NCI-H2196 (cell line): ENCODE measurements around the gene LRRC39.
A peak's percentile ranks its signal among the peaks of the same experiment; 100 is the strongest.
"Not testable (repeated sequence)": the region's sequence is repeated elsewhere in the genome, so short reads cannot be mapped to it uniquely, and the experiment has no call there.

Source experiments
- DNase-seq: peaks from one replicate; lab custom pipeline; 2025; ENCODE audit not compliant: unreplicated experiment; lab: John Stamatoyannopoulos, UW

Gene LRRC39

DNA sequence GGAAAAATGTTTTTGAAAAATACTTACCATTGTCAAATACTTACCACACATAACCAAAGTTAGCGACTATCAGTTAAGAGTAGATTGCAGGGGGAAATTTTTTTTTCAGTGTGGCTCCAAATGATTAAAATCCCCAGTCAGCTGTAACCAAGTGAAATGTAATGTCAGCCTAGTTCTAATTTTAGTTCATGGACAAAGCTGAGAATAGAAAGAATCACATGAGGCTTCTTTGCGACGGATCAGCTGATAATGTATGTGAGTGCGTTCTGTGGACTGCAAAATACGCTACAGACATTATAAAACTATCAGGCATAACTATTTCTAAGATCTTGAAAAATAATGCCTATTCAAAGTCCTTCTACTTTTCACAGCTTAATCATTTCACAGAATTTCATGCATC lies at the start of gene LRRC39:
LRRC39 (minus strand) TSS at position 166 of the 400 bp plus-strand sequence. CDS start 9,740 bp downstream, outside the sequence.
- no peak for DNase-seq

DNA sequence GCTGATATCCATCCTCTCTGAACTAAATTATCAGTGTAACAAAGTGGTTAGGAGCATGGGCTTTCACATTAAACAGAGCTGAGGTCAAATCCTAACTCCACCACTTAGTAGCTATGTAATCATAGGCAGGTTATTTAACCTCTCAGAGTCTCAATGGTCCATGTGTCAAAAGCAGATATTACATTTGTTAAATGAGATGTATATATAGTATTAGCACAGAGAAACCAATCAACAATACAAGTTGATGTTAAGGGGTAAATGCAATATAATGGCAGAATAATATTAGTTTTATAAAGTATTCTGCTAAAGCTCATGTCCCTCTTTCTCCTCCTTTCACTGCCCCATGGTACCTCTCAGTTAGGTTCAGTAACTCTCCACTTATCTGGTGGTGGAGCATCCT lies 44.4 kb upstream of the LRRC39 start:
- DNase-seq: no peak

DNA sequence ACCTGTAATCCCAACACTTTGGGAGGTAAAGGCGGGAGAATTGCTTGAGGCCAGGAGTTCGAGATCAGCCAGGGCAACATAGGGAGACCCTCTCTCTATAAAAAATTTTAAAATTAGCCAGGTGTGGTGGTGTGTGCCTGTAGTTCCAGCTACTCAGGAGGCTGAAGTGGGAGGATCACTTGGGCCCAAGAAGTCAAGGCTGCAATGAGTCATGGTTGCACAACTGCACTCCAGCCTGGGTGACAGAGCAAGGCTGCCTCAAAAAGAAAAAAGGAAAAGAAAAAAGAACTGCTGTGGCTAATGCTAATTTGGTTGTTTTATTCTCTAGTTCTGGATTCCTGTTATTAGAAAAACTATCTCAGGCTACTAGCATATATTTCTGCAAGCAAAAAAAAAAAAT lies 41.8 kb upstream of the LRRC39 start:
- no peak for DNase-seq

DNA sequence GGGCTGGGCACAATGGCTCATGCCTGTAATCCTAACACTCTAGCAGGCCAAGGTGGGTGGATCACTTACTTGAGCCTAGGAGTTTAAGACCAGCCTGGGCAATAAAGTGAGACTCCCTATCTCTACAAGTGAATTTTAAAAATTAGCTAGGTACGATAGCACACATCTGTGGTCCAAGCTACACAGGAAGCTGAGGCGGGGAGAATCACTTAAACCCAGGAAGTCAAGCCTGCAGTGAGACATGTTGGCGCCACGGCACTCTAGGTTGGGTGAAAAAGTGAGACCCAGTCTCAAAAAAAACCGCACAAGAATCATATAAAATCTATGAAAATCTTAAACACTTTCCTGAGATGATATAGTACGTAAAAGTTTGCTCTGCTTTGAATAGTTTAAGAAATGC lies 41.4 kb upstream of the LRRC39 start:
- DNase-seq: no peak

DNA sequence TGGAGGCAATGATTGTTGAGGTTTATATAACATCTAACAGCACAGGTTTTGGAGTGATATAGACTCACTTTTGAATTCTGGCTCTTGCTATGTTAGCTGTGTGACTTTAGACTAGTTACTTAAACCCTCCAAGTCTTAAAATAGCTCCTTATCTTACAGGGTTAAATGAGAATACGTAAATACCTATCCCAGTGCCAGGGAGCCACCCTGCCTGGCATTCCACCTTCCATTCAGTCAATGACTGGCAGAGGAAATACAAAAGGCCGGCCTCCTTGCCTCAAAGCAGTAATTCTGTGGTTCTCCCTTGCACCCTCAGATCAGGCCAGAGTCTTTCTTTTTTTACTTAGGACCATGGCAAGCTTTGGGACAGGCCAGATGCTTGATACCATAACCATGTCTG lies 39.8 kb upstream of the LRRC39 start:
- DNase-seq: no peak

DNA sequence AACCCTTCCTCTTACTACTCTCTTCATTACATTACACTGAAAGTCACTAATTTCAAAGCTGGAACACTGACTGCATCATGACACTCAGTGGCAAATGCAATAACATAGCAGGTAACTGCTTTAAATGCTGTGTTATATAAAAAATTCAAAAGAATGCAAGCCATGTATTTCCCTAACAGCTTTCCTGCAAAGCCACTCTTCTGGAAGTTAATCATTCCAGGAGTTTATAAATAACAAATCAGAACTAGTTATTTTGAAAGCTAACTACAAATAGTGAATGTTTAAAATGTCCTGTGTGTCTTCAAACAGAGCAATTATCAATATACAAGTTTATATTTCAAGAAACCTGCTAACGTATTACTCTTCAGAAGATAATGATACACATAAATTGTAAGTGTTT lies 37.0 kb upstream of the LRRC39 start:
- DNase-seq: no peak

DNA sequence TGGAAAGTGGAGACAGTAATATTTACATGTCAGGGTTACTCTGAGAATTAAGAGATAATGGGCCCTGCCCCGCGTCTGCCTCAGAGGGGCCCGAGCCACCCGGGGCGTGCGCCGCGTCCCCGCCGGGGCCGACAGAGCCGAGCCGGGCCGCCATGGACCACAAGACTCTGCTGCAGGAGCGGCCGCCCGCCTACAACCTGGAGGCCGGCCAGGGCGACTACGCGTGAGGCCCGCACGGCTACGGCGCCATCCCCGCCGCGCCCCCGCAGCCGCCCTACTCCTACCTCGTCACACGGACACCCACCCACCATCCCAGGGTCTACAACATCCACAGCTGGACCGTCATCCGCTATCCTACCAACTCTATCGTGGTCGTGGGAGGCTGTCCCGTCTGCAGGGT lies 35.1 kb upstream of the LRRC39 start:
- no peak for DNase-seq

DNA sequence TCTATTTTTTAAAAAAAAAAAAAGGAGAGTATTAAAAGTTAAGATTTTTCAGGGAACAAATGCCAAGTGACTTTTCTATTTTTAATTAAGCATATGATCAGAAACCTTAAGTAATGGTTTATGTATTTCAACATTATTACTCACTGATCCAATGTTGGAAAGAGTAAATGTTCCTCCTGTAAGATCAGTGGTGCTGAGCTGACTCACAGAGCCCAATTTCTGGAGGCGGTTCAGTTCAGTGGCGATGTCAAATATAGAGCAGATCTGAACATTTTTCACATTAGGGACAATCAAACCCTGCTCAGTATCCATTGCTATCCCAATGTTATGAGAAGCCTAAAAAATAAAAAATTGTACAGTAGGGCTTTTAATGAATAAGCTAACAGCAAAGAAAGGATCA lies 28.2 kb upstream of the LRRC39 start:
- DNase-seq: no peak

DNA sequence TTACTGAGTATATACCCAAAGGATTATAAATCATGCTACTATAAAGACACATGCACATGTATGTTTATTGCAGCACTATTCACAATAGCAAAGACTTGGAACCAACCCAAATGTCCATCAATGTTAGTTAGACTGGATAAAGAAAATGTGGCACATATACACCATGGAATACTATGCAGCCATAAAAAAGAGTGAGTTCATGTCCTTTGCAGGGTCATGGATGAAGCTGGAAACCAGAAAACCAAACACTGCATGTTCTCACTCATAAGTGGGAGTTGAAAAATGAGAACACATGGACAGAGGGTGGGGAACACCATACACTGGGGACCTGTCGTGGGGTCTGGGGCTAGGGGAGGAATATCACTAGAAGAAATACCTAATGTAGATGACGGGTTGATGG lies 27.5 kb upstream of the LRRC39 start:
- DNase-seq: not testable (repeated sequence)

DNA sequence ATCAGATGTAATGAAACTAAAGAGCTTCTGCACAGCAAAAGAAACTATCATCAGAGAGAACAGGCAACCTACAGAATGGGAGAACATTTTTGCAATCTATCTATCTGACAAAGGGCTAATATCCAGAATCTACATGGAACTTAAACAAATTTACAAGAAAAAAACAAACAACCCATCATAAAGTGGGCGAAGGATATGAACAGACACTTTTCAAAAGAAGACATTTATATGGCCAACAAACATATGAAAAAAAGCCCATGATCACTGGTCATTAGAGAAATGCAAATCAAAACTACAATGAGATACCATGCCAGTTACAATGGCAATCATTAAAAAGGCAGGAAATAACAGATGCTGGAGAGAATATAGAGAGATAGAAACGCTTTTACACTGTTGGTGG lies 27.0 kb upstream of the LRRC39 start:
- not testable (repeated sequence) for DNase-seq

DNA sequence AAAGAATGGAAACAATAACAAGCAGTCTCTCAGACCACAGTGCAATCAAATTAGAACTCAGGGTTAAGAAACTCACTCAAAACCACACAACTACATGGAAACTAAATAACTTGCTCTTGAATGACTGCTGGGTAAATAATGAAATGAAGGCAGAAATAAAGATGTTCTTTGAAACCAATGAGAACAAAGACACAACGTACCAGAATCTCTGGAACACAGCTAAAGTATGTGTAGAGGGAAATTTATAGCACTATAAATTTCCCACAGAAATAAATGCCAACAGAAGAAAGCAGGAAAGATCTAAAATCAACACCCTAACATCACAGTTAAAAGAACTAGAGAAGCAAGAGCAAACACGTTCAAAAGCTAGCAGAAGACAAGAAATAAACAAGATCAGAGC lies 24.6 kb upstream of the LRRC39 start:
- not testable (repeated sequence) for DNase-seq

DNA sequence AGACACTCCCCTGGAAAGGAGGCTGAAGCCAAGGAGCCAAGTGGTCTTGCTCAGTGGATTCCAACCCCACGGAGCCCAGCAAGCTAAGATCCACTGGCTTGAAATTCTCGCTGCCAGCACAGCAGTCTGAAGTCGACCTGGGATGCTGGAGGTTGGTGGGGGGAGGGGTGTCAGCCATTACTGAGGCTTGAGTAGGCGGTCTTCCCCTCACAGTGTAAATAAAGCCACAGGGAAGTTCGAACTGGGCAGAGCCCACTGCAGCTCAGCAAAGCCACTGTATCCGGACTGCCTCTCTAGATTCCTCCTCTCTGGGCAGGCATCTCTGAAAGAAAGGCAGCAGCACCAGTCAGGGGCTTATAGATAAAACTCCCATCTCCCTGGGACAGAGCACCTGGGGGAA lies 22.0 kb upstream of the LRRC39 start:
- DNase-seq: not testable (repeated sequence)

DNA sequence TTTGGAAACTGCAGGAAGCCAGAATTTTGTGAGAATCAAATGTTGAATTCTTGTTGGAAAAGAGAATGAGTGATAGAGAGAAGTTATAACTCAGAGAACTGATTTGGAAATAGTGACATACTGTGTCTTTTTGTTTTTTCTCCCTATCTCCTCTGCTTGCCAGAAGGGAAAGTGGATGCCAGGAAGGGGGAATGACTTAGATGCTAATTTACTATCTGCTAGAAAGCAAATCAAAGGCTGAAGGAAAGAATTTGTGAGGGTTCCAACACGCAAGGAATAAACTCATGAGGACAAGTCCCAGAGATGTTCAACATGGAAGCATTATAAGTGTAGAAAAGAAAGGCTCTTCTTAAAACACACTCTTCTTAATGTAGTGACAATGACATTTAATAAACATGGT lies 20.5 kb upstream of the LRRC39 start:
- no peak for DNase-seq

DNA sequence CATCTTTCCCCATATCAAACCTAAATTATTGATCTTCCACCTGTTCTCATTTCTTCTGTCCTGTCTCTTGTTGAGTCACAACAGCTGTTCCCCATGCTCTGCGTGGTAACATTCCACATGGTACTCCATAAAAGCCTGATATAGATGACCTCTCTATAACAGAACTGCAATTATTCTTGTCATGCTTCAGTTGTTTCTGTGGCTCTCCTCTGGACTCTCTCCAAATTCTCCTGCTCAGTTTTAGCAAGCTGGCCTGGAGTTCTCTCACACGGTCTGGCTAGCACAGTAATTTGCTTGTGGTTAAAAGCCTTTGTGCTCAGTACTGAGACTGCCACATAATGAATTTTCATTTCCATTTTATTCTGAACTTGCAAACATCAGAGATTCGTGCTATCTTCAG lies 10.6 kb upstream of the LRRC39 start:
- peak; percentile 78 for DNase-seq

DNA sequence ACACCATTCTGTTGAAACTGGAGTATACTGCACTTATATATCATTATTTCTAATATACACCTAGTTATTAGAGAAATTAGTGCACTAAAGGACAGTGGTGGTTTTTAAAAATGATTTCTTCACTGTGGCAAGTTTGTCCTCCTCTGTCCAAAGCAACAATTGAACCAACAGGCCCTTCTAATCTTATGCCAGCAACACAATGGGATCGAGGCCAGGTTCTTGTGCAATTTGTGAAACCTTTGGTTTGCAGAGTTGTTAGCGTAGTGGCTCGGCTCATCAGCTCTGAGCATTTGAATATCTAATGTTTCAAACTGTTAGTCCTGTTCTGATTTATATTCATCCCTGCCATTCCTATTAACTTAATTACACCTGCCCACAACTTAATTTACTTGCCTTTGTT lies 9.9 kb upstream of the LRRC39 start:
- DNase-seq: peak; percentile 40

DNA sequence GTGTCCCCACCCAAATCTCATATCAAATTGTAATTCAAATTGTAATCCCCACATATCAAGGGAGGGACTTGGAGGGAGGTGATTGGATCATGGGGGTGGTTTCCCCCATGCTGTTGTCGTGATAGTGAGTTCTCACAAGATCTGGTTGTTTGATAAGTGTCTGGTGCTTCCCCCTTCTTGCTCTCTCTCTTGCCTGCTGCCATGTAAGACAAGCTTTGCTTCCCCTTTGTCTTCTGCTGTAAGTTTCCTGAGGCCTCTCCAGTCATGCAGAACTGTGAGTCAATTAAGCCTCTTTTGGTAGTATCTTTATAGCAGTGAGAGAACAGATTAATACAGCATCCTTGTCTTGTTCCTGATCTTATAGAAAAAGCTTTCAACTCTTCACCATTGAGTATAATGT lies 6.5 kb upstream of the LRRC39 start:
- DNase-seq: no peak

DNA sequence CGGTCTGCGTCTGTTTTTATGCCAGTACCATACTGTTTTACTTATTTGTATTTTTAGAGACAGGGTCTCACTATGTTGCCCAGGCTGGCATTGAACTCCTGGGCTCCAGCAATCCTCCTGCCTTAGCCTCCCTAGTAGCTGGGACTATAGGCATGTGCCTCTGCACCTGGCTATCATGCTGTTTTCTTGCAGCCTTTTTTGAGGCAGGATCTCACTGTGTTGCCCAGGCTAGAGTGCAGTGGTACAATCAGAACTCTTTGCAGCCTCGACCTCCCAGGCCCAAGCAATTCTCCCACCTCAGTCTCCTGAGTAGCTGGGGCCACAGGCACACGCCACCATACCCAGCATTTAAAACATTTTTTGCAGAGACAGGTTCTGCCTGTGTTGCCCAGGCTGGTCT lies 5.3 kb upstream of the LRRC39 start:
- DNase-seq: no peak

DNA sequence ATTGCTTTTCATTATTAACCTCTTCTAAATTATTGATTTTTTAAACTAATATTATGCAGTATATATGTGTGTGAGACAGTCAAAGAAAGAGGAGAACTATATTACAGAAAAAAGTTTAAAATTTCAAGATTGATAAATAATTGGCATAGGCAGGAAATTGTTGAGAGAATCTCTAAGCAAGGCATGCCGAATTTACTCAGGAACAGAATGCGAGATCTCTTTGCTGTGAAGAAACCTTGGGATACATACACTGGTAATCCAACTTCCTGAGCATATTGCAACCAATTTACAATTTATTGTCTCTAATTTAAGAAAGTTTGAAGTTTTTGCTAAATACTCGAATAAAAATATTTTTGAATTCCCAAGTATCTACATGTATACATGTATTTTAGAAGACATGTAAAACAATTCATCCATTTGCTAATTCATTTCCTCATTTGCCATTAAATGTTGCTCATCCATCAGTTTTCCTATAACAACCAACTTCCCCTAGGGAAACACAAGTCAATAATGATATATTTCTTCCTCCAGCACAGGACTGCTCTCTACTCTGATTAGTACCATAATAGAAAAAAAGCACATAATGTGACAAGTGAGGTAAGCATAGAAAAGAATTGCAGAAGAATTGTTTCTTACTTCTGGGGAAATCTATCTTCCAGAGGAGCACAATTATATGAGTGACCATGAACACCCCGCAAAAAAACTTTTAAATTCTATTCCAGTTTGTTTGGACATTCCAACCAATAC lies 588 bp downstream of the LRRC39 start:
- DNase-seq: no peak

DNA sequence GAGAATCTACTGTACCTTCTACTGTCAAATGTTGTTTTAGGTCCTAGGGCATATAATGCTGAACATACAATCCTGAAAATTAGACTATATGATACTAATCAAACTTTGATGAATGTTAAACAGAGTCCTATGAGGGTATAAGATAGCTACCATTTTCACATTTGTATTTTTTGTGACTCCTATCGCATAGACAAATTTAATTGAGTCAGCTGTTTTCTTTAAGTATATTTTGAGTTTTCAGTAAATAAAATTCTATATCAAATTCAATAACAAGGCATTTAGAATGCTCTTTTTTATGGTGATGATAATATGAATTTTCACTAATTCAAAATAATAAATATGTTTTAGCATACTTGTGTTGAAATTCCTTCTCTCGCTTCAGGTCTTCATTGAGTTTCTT lies 10.0 kb downstream of the LRRC39 start:
- DNase-seq: no peak

DNA sequence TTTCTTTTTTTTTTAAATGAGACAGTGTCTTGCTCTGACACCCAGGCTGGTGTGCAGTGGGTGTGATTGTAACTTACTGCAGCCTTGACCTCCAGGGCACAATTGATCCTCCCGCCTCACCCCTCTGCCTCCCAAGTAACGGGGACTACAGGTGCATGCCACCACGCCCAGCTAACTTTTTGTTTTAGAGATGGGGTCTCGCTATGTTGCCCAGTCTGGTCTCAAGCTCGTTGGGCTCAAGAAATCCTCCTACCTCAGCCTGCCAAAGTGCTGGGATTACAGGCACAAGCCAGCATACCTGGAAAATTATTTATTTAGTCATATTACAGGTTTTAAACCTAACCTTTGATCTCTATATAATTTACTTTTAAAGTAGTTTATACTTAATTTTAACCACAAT lies 13.4 kb downstream of the LRRC39 start:
- no peak for DNase-seq

DNA sequence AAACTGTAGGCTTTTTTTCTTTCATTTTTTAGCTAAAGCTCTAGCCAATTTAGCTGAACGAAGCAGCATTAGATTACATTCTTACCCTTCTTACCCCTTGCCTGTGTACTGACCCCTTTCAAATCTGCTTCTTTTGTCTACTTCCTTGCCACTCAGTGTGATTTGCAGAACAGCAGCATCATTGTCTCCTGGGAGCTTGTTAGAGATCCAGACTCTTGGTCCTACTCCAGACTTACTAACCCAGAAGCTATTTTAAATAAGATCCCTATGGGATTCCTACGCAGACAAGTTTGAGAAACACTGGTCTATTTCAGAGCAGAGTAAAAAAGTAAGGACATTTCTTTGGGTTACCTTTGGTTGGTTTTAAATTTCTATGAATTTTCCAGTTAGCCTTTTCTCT lies 13.8 kb downstream of the LRRC39 start:
- no peak for DNase-seq

DNA sequence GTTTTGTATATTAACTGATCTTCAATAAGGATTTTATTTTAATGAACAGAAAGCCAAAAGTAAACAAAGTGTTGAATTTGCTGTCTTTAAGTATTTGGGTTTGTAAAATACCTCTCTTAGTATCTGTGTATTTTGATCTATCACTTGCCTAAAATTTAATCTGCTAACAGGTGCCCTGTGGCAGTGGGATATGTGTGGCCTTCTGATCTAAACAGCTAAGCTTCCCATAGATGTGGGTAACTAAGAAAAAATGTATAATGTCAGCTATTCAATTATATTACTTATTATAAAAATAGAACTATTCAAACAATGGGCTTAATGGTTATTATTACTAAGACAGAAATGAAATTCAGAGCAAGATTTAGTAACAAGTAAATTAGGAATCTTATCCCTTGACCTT lies 15.2 kb downstream of the LRRC39 start:
- no peak for DNase-seq

DNA sequence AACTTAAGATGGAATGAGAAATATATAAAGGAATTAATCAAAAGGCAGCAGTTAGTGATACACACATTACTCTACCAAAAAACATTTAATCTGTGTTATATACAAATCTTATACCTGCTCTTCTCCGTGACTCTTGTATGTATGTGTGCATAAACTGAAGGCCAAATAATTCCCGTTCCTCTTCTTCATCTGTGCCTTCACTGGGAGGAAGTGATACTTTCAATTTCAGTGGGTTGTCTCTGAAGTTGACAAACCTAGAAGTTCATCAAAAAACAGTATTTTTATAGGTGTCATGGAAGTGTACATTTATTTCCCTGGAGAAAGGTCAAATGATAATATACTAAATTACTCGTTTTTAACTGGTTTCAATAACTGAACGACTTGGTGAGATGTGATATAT lies 25.8 kb downstream of the LRRC39 start:
- no peak for DNase-seq
